ENCODE measurements around the gene HPN.

Gene HPN

GRCh38 chr19:35112995-35113688 lies 71.6 kb downstream of the HPN start:
- Histone ChIP-seq H3K27me3 (ENCODE audit: control insufficient read depth in 2 of 2, insufficient read depth in 2 of 2, low read length in 2 of 2) (no peaks in the 10 kb centered on the region), H3K27ac (ENCODE audit: low read depth in 2 of 2, low read length in 2 of 2) (no peak overlapping the region), H3K36me3 (ENCODE audit: control insufficient read depth in 2 of 2, insufficient read depth in 2 of 2, low read length in 2 of 2) (peaks cover 0 to 4% of the 10 kb centered on the region in 2 donors), H3K9me3 (ENCODE audit: control insufficient read depth in 2 of 2, low read length in 2 of 2) (no peaks in the 10 kb centered on the region), H3K4me3 (ENCODE audit: low read length in 2 of 2) (no peak overlapping the region), H3K4me1 (ENCODE audit: control insufficient read depth in 2 of 2, insufficient read depth in 2 of 2, low read length in 2 of 2) (peaks cover 11 to 16% of the 10 kb centered on the region in 2 donors), H3K9ac (ENCODE audit: low read depth in 1 of 2, low read length in 2 of 2) (no peak overlapping the region)

- no peaks in the 10 kb centered on the region for H3K27me3 ChIP-seq (ENCODE audit: control insufficient read depth in 2 of 2, insufficient read depth in 2 of 2, low read length in 2 of 2)
- H3K9ac ChIP-seq (ENCODE audit: low read depth in 1 of 2, low read length in 2 of 2), result peak overlapping the region; percentile 83 to 100
- H3K9me3 ChIP-seq (ENCODE audit: control insufficient read depth in 2 of 2, low read length in 2 of 2), result no peaks in the 10 kb centered on the region
- peak overlapping the region; percentile 94 to 97 for H3K4me3 ChIP-seq (ENCODE audit: low read length in 2 of 2)
- peak overlapping the region; percentile 99 to 100 for H3K27ac ChIP-seq (ENCODE audit: low read depth in 2 of 2, low read length in 2 of 2)
- H3K36me3 ChIP-seq (ENCODE audit: control insufficient read depth in 2 of 2, insufficient read depth in 2 of 2, low read length in 2 of 2), result peaks cover 5 to 13% of the 10 kb centered on the region in 2 donors
- H3K4me1 ChIP-seq (ENCODE audit: control insufficient read depth in 2 of 2, insufficient read depth in 2 of 2, low read length in 2 of 2), result peaks cover 15 to 18% of the 10 kb centered on the region in 2 donors
These were observed 73.0 kb downstream of the HPN start for GRCh38 chr19:35114353-35115176.

GRCh38 chr19:35115177-35115951 lies 73.8 kb downstream of the HPN start, which contains the start of gene FXYD3:
TSS of gene FXYD3 (plus strand) at chr19:35115823. CDS start at chr19:35119377, 3,554 bp downstream.
- H3K4me1 ChIP-seq (ENCODE audit: control insufficient read depth in 2 of 2, insufficient read depth in 2 of 2, low read length in 2 of 2), result peaks cover 18% of the 10 kb centered on the region in 2 donors
- peak within 1 kb of the TSS; percentile 99 to 100 for H3K27ac ChIP-seq (ENCODE audit: low read depth in 2 of 2, low read length in 2 of 2)
- no peaks in the 10 kb centered on the region for H3K9me3 ChIP-seq (ENCODE audit: control insufficient read depth in 2 of 2, low read length in 2 of 2)
- H3K36me3 ChIP-seq (ENCODE audit: control insufficient read depth in 2 of 2, insufficient read depth in 2 of 2, low read length in 2 of 2), result peaks cover 5 to 13% of the 10 kb centered on the region in 2 donors
- H3K4me3 ChIP-seq (ENCODE audit: low read length in 2 of 2), result peak within 1 kb of the TSS; percentile 94 to 97
- H3K27me3 ChIP-seq (ENCODE audit: control insufficient read depth in 2 of 2, insufficient read depth in 2 of 2, low read length in 2 of 2), result no peaks in the 10 kb centered on the region
- peak within 1 kb of the TSS; percentile 98 to 100 for H3K9ac ChIP-seq (ENCODE audit: low read depth in 1 of 2, low read length in 2 of 2)

Measured in mucosa of rectum (tissue), 2 donors.